ENCODE results near the gene SRSF5.
A peak's percentile ranks its signal among the peaks of the same experiment; 100 is the strongest.
"Not testable (repeated sequence)": the region's sequence is repeated elsewhere in the genome, so short reads cannot be mapped to it uniquely, and the experiment has no call there.

The SRSF5 gene

GRCh38 chr14:69766984-69767368 is at the start of gene SRSF5:
SRSF5 (plus strand) TSS chr14:69767142; CDS start chr14:69768157, 1,015 bp downstream.
- DNase-seq (ENCODE audit: low spot score) = peak; percentile 92

- DNase-seq (ENCODE audit: low spot score) = not testable (repeated sequence)
These were observed 48.3 kb upstream of the SRSF5 start for GRCh38 chr14:69718614-69719013.

GRCh38 chr14:69719501-69719951 is 47.4 kb upstream of the SRSF5 start:
- no peak for DNase-seq (ENCODE audit: low spot score)

- DNase-seq (ENCODE audit: low spot score) = no peak
These were observed 46.0 kb upstream of the SRSF5 start for GRCh38 chr14:69720912-69721311.

- peak; percentile 92 for DNase-seq (ENCODE audit: low spot score)
These were observed 40.0 kb upstream of the SRSF5 start for GRCh38 chr14:69726761-69727511.

GRCh38 chr14:69727860-69728259 is 39.1 kb upstream of the SRSF5 start:
- no peak for DNase-seq (ENCODE audit: low spot score)

- DNase-seq (ENCODE audit: low spot score) = not testable (repeated sequence)
These were observed 34.9 kb upstream of the SRSF5 start for GRCh38 chr14:69731919-69732598.

DNA sequence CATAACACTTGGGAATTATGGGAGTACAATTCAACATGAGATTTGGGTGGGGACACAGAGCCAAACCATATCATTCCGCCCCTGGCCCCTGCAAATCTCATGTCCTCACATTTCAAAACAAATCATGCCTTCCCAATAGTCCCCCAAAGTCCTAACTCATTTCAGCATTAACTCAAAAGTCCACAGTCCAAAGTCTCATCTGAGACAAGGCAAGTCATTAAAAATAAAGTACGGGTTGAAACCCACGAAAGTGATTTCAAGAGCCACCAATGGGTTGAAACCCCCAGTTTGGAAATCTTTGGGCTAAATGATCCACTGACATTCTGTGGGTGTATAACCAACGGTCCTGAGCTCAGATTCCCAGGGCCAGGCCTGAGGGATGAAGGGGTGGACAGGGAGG is 30.5 kb upstream of the SRSF5 start:
- not testable (repeated sequence) for DNase-seq (ENCODE audit: low spot score)

- no peak for DNase-seq (ENCODE audit: low spot score)
These were observed 25.9 kb upstream of the SRSF5 start for GRCh38 chr14:69741055-69741454.

- no peak for DNase-seq (ENCODE audit: low spot score)
These were observed 17.0 kb upstream of the SRSF5 start for GRCh38 chr14:69749956-69750355.

DNA sequence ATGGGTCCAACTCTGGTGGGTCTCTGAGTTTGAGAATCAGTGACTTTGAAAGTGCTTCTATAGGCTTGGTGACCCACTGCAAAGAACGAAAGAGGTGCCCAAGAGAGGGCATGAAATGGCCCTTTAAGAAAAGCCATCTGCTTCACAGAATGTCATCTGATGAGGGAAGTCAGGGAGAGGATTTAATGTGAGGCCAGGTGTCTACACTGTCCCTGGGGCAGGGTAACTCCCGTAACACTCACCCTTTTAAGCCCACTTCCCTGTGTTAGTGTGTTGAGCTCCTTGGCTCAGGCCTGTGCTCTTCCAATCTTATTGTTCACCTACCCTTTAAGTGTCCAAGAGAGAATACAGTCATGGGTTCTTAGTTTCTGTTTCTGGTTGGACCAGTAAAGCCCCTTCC is 16.4 kb upstream of the SRSF5 start:
- no peak for DNase-seq (ENCODE audit: low spot score)

DNA sequence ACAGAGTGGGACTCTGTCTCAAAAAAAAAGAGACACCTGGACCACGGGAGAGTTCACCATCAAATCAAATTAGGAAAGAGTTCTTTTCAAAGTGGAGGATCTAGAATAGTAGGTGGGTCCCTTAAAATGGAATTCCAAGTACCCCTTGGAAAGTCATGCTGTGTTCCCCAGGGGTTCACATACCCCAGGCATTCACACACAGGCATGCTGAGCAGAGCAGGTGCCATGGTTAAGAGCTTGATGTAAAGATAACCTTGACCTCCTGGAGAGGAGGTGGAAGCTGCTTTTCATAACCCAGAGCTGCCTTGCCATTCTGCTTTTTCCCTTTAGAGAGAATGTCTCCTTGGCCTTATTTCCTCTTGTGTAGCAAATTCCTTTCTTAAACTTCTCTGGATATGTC is 14.2 kb upstream of the SRSF5 start:
- no peak for DNase-seq (ENCODE audit: low spot score)

DNA sequence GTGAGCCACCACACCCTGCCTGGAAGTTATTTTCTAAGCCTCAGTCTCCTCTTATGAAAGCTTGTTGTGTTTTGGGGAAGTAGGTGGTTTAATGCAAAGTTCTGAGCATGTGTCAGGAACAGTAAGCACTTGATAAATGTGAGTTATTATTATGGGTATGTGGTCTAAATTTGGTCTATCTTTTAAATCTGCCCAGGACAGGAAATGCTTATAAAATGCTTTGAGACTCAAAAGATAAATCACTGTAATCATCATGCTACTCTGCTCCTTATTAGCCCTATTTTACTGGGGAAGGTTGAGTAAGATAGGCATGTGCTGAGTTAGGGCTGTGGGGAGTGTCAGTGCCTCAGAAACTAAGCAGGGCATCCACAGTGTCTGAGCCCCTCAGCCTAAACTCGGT is 13.1 kb upstream of the SRSF5 start:
- DNase-seq (ENCODE audit: low spot score) = no peak

DNA sequence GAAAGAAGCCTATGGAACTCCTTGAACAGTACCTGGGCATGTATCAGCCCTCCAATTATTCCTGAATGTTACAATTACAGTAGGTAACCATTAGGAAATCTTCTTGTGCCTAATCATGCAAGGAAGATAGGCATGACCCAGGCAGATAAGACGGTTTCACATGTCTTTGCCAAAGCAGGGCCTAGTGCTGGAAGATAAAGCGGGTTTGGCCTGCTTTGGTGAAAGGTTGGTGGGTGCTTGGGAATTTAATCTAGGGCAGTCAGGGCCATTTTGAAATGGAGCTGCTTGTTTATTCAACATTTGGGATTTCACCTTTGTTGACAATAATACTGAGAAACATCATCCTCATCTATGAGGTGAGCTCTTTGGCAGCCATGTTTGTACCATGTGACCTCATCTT is 12.5 kb upstream of the SRSF5 start:
- no peak for DNase-seq (ENCODE audit: low spot score)

DNA sequence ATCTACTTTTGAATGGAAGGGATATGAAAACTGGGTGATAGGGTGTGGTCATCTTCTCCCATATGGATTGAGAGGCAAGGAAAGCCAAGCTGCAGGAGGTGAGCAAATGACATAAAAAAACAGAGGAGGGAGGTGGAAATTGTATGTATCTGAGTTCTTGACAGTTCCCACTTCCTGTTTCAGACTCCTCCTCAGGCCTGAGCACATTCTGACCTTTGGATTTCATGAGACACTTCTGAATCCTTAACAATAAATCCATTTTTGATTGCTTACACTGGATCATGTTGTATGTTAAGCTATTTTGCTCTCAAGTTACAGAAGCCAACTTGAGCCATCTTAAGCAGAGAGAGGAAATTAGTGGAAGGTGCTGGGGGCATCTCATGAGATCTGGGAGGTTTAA is 11.6 kb upstream of the SRSF5 start:
- DNase-seq (ENCODE audit: low spot score) = no peak

DNA sequence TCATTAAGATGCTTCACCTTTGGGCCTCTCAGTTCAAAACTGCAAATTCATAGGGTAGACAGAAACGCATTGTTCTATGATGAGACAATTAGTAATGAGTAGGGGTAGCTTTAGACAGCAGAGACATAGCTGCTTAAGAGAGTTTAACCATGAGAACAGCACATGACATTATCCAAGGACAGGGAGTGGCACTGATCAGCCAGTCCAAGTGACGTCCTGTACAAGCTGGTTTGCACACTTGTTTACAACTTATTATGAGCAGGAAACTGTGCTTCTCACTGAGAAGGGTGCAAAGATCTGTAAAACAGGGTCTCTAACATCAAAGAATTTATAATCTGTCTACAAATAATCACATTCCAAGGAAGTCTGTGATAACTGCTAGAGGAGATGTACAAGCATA is 11.2 kb upstream of the SRSF5 start:
- DNase-seq (ENCODE audit: low spot score) = no peak

GRCh38 chr14:69756298-69756697 is 10.6 kb upstream of the SRSF5 start:
- DNase-seq (ENCODE audit: low spot score) = no peak

DNA sequence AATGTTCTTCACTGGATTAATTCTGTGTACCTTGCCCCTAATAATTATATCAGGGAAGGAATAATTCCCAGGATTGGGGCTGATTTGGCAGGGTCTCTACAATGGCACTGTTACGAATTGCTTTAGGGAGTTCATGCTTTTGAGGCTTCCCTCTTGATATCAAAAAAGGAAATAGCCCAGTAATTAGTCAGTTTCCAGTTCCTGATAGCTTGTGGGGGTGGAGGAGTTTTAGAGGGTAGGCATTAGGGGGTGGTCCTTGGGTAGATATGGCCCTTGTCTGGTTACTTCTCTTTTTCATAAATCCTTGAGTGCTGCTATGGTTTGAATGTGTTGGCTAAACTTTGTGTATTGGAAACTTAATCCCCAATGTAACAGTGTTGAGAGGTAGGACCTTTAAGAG is 6.1 kb upstream of the SRSF5 start:
- no peak for DNase-seq (ENCODE audit: low spot score)

GRCh38 chr14:69763761-69764510 is 3.0 kb upstream of the SRSF5 start:
- DNase-seq (ENCODE audit: low spot score) = no peak

DNA sequence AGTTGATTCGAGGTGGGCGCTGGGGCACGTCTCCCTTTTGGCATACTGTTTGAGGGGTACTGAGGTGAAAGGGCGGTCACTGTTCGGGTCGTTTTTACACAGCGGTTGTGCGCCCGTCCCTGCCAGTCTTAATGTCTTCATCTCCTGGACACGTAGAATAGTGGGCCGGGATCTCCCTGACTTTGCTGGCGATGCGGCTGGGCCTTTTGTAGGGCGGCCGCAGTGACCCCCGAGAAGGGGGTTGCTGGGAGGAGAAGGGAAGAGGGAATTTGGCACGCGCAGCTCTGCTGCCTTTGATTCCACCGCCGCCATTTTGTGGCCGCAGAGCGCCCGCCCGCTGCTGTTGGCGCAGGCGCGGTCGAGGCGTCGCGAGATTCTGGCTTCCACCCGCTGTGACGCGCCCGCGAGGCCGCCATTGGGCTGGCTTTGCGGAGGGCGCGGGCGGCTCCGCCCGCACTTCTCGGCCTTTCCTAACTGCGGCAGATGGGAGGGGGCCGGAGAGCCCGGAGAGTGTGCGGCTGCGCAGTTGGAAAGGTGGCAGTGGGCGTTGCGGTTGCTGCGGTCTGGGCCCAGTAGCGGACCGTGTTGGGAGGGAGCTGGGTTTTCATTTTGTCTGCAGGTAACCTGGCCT is 542 bp downstream of the SRSF5 start:
- peak; percentile 93 for DNase-seq (ENCODE audit: low spot score)

DNA sequence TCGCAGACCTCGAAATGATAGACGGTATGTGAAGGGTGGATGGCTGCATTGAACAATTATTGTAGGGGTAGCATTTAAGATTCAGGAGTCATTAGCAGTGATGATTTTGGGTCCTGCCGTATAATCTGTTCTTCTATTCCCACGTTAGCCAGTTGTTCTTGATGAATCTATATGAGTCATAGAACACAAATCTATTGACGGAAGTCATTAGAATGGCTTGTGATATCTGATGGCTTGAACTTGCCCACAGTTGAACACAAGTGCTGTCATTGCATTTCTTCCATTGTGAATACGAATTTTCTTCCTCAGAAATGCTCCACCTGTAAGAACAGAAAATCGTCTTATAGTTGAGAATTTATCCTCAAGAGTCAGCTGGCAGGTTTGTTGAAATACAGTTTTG is 1.9 kb downstream of the SRSF5 start:
- no peak for DNase-seq (ENCODE audit: low spot score)

- DNase-seq (ENCODE audit: low spot score) = no peak
These were observed 2.7 kb downstream of the SRSF5 start for GRCh38 chr14:69769623-69770022.

All from iPS-NIHi11 (cell line).